SK-N-SH treated with all-trans-retinoic acid at 6 μM for 48 hours (cell line): Measurements from ENCODE around the gene RRAS2.

Experiments used
- ATAC-seq: fragments of 200-7000 bp; cut with Tn5 transposase; 3 replicates; pipeline ENCODE4 v1.9.1; 2020; ENCODE audit warnings: mild to moderate bottlenecking, moderate library complexity
- ARNTL ChIP-seq: fragments of 450-650 bp; formaldehyde crosslinking; IDR thresholded peaks from 2 replicates; pipeline ENCODE4 v1.5.0; 2020; ENCODE audit warnings: low read depth, mild to moderate bottlenecking, moderate library complexity, borderline replicate concordance
- BACH2 ChIP-seq: fragments of 250-450 bp; sonication (Bioruptor Pico); IDR thresholded peaks from 2 replicates; pipeline ENCODE4 v1.9.0; 2021; ENCODE audit warnings: mild to moderate bottlenecking, borderline replicate concordance
- CREB5 ChIP-seq: fragments of 250-450 bp; sonication (Bioruptor Pico); IDR thresholded peaks from 2 replicates; pipeline ENCODE4 v1.5.1; 2020; ENCODE audit warnings: low read depth, mild to moderate bottlenecking, moderate library complexity
- CSDC2 ChIP-seq: fragments of 250-450 bp; sonication (Bioruptor Pico); IDR thresholded peaks from 2 replicates; pipeline ENCODE4 v1.5.0; 2020; ENCODE audit warnings: mild to moderate bottlenecking, moderate library complexity
- CSRNP3 ChIP-seq: fragments of 250-450 bp; sonication (Bioruptor Pico); IDR thresholded peaks from 2 replicates; pipeline ENCODE4 v1.5.1; 2021; ENCODE audit warnings: mild to moderate bottlenecking, moderate library complexity
- ESRRG ChIP-seq: fragments of 250-450 bp; sonication (Bioruptor Pico); IDR thresholded peaks from 2 replicates; pipeline ENCODE4 v1.6.1; 2021; ENCODE audit warnings: mild to moderate bottlenecking
- GLIS3 ChIP-seq: fragments of 250-450 bp; sonication (Bioruptor Pico); IDR thresholded peaks from 2 replicates; pipeline ENCODE4 v1.5.0; 2020; ENCODE audit warnings: mild to moderate bottlenecking, moderate library complexity
- ISL1 ChIP-seq: fragments of 250-450 bp; sonication (Bioruptor Pico); IDR thresholded peaks from 2 replicates; pipeline ENCODE4 v2.1.2; 2022; ENCODE audit warnings: mild to moderate bottlenecking, moderate library complexity
- OSR1 ChIP-seq: fragments of 250-450 bp; sonication (Bioruptor Pico); IDR thresholded peaks from 2 replicates; pipeline ENCODE4 v1.8.0; 2022; ENCODE audit warnings: moderate library complexity, mild to moderate bottlenecking, inconsistent platforms
- PATZ1 ChIP-seq: fragments of 250-450 bp; sonication (Bioruptor Pico); IDR thresholded peaks from 2 replicates; pipeline ENCODE4 v1.8.0; 2020; ENCODE audit warnings: mild to moderate bottlenecking, moderate library complexity, borderline replicate concordance
- POU6F1 ChIP-seq: fragments of 250-450 bp; sonication (Bioruptor Pico); IDR thresholded peaks from 2 replicates; pipeline ENCODE4 v1.8.0; 2021; ENCODE audit warnings: low read depth, mild to moderate bottlenecking, moderate library complexity, borderline replicate concordance
- SNAI2 ChIP-seq: fragments of 250-450 bp; sonication (Bioruptor Pico); IDR thresholded peaks from 2 replicates; pipeline ENCODE4 v1.5.0; 2020; ENCODE audit warnings: mild to moderate bottlenecking, moderate library complexity
- TOX ChIP-seq: fragments of 250-450 bp; sonication (Bioruptor Pico); IDR thresholded peaks from 2 replicates; pipeline ENCODE4 v1.8.0; 2021; ENCODE audit warnings: mild to moderate bottlenecking, moderate library complexity, borderline replicate concordance
- TSHZ2 ChIP-seq: fragments of 250-450 bp; sonication (Bioruptor Pico); IDR thresholded peaks from 2 replicates; pipeline ENCODE4 v1.5.0; 2020; ENCODE audit warnings: mild to moderate bottlenecking, moderate library complexity
- ZC3H10 ChIP-seq: fragments of 250-450 bp; sonication (Bioruptor Pico); IDR thresholded peaks from 2 replicates; pipeline ENCODE4 v1.5.1; 2021; ENCODE audit warnings: mild to moderate bottlenecking, moderate library complexity
- ZNF70 ChIP-seq: fragments of 450-650 bp; formaldehyde crosslinking; IDR thresholded peaks from 2 replicates; pipeline ENCODE4 v1.5.0; 2020; ENCODE audit warnings: mild to moderate bottlenecking, moderate library complexity

RRAS2 gene

GRCh38 chr11:14374922-14375830 lies 16.2 kb upstream of the RRAS2 start (continued):
- TF ChIP-seq TSHZ2 (CRISPR knock-in tag): no peak
- TF ChIP-seq ESRRG (CRISPR knock-in tag): no peak
- no peak for TF ChIP-seq CSDC2 (CRISPR knock-in tag)
- TF ChIP-seq CREB5 (CRISPR knock-in tag): no peak
- TF ChIP-seq TOX: no peak
- no peak for TF ChIP-seq PATZ1 (CRISPR knock-in tag)
- TF ChIP-seq BACH2 (CRISPR knock-in tag): no peak

GRCh38 chr11:14373941-14374646 lies 15.1 kb upstream of the RRAS2 start:
- ATAC-seq: peak; percentile 72
- TF ChIP-seq ARNTL (CRISPR knock-in tag) (no peak), ISL1 (CRISPR knock-in tag) (0 out of 2 replicates have a peak, but pooled peaks have one; percentile 7)

GRCh38 chr11:14372011-14372410 lies 13.0 kb upstream of the RRAS2 start:
- no peak for ATAC-seq
- TF ChIP-seq ESRRG (CRISPR knock-in tag): no peak
- TF ChIP-seq GLIS3 (CRISPR knock-in tag): no peak
- no peak for TF ChIP-seq ISL1 (CRISPR knock-in tag)
- no peak for TF ChIP-seq TSHZ2 (CRISPR knock-in tag)
- TF ChIP-seq CSRNP3 (CRISPR knock-in tag): no peak
- TF ChIP-seq ZC3H10 (CRISPR knock-in tag): no peak
- TF ChIP-seq ARNTL (CRISPR knock-in tag): no peak
- no peak for TF ChIP-seq OSR1
- TF ChIP-seq POU6F1 (CRISPR knock-in tag): no peak
- no peak for TF ChIP-seq ZNF70 (CRISPR knock-in tag)
- TF ChIP-seq SNAI2 (CRISPR knock-in tag): no peak
- no peak for TF ChIP-seq CSDC2 (CRISPR knock-in tag)
